Measurements from ENCODE around the gene HTT. TPM values are rescaled to one million over a fixed set of nuclear protein-coding genes. Genes with fewer than 3 reads are reported as not detected.

The HTT gene
- total and polyA plus RNA-seq, 2 of the 13 experiments (the other 11 are each of a cell fraction or from before 2014, with no cell fraction given), result 17.5 to 19.5 TPM

GRCh38 chr4:3073158-3074077, 1.1 kb upstream of the HTT start (continued):
- no peak for TF ChIP-seq ZNF407 (CRISPR knock-in tag; IDR thresholded peaks at IDR 0.05; ENCODE audit: not compliant biosample characterization)
- no peak for TF ChIP-seq ZNF138 (CRISPR knock-in tag; IDR thresholded peaks at IDR 0.05; ENCODE audit: low read depth)
- no peak; the same call in 1 of the 2 replicates for TF ChIP-seq ZNF510 (CRISPR knock-in tag; IDR thresholded peaks at IDR 0.05; ENCODE audit: low read depth)
- no peak; the same call in 1 of the 2 replicates for TF ChIP-seq SALL2 (CRISPR knock-in tag; IDR thresholded peaks at IDR 0.05)
- TF ChIP-seq ZNF609 (CRISPR knock-in tag; IDR thresholded peaks at IDR 0.05; ENCODE audit: borderline replicate concordance), result peak; percentile 43; the same call in 1 of the 2 replicates
- no peak for TF ChIP-seq ZNF34 (CRISPR knock-in tag; IDR thresholded peaks at IDR 0.05; ENCODE audit: borderline replicate concordance)
- TF ChIP-seq TAF15 (IDR thresholded peaks at IDR 0.05; ENCODE audit: low read depth, low read length, poor library complexity, severe bottlenecking), result no peak
- TF ChIP-seq DPF2 (CRISPR knock-in tag; IDR thresholded peaks at IDR 0.05; ENCODE audit: borderline replicate concordance, low read depth), result peak; percentile 31; the same call in 1 of the 2 replicates
- no peak for TF ChIP-seq ZNF44 (CRISPR knock-in tag; IDR thresholded peaks at IDR 0.05)
- no peak for TF ChIP-seq ZNF382 (CRISPR knock-in tag; IDR thresholded peaks at IDR 0.05; ENCODE audit: borderline replicate concordance)
- TF ChIP-seq ZBTB49 (CRISPR knock-in tag; IDR thresholded peaks at IDR 0.05; ENCODE audit: borderline replicate concordance), result no peak

All from HepG2 (cell line).